GM19463 (cell line): ENCODE results near the gene SDK2.

ENCODE experiments used
- ATAC-seq: cut with Tn5 transposase; IDR thresholded peaks from one replicate; pipeline ENCODE4 v1.9.1; 2021; ENCODE audit warnings: mild to moderate bottlenecking, moderate library complexity; ENCODE audit not compliant: unreplicated experiment

The SDK2 gene, protein sequence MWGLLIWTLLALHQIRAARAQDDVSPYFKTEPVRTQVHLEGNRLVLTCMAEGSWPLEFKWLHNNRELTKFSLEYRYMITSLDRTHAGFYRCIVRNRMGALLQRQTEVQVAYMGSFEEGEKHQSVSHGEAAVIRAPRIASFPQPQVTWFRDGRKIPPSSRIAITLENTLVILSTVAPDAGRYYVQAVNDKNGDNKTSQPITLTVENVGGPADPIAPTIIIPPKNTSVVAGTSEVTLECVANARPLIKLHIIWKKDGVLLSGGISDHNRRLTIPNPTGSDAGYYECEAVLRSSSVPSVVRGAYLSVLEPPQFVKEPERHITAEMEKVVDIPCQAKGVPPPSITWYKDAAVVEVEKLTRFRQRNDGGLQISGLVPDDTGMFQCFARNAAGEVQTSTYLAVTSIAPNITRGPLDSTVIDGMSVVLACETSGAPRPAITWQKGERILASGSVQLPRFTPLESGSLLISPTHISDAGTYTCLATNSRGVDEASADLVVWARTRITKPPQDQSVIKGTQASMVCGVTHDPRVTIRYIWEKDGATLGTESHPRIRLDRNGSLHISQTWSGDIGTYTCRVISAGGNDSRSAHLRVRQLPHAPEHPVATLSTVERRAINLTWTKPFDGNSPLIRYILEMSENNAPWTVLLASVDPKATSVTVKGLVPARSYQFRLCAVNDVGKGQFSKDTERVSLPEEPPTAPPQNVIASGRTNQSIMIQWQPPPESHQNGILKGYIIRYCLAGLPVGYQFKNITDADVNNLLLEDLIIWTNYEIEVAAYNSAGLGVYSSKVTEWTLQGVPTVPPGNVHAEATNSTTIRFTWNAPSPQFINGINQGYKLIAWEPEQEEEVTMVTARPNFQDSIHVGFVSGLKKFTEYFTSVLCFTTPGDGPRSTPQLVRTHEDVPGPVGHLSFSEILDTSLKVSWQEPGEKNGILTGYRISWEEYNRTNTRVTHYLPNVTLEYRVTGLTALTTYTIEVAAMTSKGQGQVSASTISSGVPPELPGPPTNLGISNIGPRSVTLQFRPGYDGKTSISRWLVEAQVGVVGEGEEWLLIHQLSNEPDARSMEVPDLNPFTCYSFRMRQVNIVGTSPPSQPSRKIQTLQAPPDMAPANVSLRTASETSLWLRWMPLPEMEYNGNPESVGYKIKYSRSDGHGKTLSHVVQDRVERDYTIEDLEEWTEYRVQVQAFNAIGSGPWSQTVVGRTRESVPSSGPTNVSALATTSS (N-terminal part only)

DNA sequence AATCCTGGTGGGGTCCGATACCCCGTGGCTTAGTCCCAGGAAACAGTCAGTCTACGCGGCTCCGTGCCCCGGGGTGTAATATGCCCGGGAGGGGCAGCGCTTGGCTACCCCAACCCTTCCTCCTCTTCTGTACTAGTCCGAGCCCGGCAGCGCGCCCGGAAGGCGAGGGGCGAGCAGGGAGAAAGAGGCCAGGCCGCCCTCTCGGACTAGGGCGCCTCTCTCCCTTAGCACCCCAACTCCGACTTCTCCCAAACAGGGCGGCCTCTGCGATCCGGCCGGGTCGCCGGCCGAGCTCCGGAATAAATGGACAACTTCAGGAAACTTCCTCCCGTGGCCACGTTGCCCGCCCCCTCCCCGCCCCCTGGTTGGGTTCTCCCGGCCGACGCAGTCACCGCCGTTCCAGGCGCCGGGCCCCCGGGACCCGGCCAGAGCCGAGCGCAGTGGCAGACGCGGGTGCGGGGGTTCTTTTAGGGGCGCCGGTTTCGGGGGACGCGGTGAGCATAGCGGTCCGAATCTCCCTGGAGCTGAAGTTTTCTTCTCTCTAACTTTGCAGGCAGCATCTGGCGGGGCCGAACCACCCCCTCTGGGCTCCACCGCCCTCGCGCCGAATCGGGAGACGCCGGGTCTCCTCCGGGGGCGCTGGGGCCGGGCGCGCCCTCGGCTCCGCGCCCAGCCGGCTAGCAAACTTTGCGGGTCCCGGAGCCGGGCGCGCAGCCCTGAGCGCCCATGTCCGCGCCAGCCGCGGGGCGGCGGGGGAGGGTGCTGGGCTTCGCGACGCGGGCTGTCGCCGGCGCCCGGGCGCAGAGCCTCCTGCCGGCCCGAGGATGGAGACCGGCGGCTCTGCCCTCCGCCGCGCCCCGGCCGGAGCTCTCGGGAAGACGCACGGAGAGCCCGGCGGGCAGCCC lies at the start of gene SDK2:
Gene SDK2 (minus strand): TSS at position 301 of the 905 bp plus-strand sequence. CDS start 357 bp downstream, outside the sequence.
- no peak for ATAC-seq

DNA sequence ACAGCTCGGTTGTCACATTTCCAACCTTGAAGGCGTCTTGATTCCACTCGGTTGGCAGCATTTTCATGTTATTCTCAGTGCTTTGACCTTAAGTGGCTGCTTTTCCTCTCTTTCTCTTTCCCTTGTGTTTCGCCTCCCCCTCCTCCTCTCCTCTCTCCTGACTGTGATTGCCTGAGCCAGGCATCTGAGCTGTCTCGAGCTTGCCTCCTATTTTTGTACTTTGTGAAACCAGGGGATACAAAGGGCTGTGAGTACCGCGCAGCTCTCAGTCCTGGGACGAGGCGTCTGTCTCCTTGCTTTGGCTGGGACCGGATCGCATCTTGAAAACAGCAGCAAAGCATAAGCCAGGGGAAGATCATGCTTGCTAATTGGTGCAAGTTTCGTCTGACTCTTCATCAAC lies 48.8 kb upstream of the SDK2 start:
- no peak for ATAC-seq

DNA sequence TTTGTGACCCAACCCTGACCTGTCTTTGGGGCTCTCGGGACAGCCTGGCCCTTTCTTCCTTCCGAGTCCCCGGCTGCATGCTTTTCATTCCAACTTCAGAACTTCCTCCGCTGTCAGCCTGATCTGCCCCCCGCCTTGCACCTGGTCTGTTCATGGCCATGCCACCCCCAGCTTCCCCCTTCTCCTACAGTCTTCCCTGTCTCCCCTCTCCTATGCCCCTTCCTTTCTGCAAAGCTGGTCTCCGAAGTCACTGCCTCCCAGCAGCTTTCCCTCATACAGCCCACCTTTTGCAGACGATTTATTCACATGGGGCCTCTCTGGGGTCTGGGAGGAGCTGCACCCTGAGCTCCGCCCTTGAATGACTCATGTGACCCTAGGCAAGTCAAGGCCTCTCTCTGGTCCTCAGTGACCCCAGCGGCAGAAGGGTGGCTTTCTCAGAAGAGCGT lies 47.1 kb upstream of the SDK2 start:
- ATAC-seq: no peak

DNA sequence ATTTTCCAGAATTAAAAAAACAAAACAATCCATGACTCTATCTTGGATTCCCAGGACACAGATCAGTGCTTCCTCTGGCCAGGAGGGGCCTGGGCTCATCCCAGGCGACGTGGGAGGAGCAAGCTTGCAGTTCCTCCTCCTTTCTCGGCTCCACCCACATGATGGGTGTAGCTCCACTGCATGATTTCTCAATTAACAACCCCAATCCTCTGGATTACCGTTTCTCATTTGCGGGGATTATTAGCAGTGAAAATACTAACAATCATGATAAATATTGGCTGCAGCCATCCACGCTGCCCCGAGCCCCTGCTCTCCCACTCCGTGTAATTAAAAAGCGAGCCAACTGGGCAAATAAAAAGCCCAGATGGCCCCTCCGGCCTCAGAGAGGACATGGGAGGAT lies 46.4 kb upstream of the SDK2 start:
- no peak for ATAC-seq

DNA sequence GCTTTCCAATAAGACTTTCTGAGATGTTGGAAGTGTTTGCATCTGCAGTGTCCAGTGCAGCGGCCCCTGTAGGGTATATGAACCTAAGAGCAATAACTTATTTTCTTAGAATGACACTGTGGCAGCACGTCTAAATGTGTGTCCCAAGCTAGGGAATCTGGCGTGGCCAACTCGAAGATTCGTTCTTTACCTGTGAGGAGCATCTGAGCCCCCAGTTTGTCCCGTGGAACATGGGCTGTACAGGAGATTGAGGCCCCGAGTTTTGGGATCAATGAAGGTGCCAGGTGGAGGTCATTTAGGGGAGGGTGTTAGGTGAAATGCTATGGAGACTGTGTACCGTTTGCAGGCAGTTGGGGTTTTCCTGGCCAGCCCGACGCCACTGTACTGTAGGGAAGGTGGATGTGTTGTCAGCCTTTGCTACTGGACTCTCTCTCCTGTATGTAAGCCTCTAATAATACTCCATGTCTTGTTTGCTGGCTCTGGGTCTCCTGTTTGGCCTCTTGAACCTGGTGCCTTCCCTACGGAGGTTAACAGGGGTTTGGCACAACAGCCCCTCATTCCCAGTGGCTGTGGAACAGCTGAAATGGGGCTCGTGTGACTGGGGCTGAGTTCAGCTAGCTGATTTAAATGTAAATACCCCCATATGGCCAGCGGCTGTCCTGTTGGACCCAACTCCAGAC lies 45.5 kb upstream of the SDK2 start:
- no peak for ATAC-seq

DNA sequence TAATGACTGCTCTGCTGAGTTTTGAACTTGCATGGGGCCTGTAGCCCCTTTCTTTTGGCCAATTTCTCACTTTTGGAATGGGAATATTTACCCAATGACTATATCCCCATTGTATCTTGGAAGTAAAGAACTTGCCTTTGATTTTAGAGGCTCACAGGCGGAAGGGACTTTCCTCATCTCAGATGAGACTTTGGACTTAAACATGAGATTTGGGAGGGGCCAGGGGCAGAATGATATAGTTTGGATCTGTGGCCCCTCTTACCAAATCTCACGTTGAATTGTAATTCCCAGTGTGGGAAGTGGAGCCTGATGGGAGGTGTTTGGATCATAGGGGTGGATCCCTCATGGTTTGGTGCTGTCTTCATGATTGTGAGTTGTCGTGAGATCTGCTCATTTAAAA lies 42.7 kb upstream of the SDK2 start:
- no peak for ATAC-seq

DNA sequence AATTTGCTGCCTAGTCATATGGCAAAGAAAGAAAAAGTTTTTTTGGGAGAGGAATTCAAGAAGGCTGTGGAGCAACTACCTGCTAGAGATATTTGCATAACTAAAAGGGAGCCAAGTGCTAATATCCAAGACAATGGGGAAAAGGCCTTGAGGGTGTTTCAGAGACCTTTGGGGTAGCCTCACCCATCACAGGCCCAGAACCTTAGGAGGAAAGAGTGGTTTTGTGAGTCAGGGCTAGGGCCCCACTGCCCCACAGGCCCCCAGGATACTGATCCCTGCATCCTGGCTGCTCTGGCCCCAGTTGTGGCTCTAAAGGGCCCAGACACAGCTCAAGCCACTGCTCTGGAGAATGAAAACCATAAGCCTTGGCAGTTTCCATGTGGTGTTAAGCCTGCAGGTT lies 41.9 kb upstream of the SDK2 start:
- ATAC-seq: no peak

DNA sequence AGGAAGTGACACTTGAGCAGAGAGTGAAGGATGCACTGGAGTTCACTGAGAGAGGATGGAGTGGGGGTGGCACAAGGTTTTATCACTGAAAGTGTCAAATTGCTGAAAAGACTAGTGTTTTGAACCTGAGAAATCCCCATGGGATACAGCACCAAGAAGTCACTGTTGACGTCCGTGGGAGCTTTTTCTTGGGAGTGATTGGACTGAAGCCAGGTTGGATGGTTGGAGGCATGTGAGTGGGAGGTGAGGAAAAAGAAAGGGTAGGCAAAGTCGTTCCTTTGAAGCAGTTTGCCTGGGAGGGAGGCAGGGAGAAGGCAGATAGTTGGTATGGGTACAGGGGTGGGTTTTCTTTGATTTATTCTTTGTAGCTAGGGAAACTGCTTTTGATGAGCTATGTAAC lies 39.9 kb upstream of the SDK2 start:
- no peak for ATAC-seq

DNA sequence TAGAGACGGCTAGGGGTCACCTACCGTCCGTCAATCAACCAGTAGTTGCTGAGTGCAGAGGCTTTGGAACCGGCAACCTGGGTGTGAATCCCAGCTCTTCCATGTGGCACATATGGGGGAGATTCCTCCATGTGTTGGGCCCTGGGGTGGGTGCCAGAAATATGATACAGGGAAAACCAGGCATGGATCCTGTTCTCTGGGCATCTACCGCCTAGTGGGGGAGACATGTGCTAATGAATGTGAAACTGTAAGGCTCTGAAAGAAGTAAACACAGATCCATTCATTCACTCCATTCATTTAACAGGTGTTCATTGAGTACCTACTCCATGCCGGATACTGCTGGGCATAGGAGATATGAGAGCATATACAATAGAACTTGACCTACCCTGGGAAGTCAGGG lies 39.5 kb upstream of the SDK2 start:
- no peak for ATAC-seq

DNA sequence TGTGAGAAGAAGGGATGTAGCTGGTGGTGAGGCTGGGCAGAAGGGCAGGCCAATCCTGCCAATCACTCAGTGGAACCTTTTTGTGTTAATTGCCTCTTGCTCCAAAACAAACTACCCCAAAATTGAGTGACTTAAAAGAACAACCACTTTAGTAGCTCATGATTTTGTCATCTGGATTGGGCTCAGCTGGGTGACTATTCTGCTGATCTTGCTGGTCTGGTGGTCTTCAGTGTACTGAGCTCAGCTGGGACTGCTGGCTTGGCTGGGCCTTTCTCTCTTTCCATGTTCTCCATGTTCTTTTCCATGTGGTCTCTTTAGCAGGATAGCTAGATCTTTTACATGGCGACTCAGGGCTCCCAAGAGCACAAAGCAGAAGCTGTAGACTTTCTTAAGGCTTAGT lies 37.7 kb upstream of the SDK2 start:
- no peak for ATAC-seq

DNA sequence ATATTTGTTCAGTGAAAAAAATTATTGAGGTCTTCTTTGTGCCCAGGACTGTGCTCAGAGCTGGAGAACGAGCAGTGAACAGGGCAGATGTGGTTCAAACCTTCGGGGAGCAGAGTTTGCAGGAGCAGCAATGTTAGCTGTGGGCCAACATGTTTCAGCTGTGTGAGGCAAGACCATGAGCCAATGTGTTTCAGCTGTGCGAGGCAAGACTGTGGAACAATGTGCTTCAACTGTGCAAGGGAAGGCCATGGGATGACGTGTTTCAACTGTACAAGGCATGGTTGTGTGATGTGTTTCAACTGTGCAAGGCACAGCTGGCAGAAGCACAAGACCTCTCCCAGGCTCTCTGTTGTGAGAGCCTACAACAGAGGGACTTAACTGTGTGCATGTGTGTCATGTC lies 35.2 kb upstream of the SDK2 start:
- no peak for ATAC-seq

DNA sequence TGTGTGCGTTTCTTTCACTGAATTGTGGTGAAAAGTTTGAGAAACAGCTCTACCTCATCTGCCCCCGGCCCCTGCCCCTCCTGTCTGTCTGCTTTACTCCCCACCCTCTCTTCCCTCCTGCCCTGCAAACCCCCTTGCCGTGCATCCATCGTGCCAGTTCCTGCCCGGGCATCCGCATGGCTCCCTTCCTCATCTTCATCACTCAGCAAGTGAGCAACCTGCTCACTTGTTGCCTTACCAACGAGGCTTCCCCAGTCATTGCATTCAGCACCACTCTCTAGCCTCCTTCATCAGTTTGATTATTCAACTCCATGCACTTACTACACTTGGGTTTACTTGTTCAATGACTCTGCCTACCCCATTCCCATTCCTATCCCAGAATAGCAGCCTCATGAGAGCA lies 34.8 kb upstream of the SDK2 start:
- no peak for ATAC-seq

DNA sequence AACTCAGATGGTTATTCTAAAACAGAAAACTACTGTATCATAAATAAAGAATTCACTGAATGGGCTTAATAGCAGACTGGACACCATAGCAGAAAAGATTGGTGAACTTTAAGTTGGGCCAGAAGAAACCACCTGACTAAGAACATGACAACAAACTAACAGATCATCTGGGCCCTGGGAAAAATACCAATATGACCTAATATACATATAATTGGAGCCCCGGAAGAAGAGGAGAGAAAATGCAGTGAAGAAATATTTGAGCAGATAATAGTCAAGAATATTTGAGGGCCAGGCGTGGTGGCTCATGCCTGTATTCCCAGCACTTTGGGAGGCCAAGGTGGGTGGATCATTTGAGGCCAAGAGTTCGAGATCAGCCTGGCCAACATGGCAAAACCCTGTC lies 25.5 kb upstream of the SDK2 start:
- ATAC-seq: no peak

DNA sequence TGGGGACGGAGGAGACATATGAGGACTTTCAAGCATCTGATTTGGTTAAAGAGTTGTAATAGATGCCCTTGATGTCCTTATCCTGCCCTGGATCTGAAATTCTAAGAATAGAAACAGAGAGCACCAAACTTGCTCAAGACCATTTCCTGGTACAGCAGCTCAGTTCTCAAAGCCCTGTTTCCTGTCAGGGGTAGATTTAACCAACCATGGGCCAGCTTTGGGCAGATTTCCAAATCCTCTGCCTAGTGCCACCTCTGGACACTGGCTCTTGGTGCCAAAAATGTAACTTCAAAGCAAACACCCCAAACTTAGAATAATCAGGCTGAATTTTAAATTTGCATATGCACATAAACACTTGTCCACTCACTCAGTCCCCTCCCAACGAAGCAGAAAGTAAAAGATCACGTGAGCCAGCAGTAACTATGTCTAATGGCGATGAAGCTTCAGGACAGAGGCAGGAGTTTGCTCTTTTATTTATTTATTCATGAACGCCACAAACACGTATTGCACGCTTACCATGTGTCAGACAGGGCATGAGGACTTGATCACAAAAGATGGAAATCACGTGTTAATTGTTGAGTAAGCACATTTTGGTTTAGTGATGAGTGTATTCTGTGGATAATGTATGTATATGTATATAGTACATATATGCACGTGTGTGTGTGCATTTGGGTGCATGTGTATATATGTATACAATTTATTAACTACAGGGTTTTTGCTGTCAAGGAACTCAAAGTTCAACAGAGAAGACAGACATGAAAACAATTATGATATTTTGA lies 23.1 kb upstream of the SDK2 start:
- no peak for ATAC-seq

DNA sequence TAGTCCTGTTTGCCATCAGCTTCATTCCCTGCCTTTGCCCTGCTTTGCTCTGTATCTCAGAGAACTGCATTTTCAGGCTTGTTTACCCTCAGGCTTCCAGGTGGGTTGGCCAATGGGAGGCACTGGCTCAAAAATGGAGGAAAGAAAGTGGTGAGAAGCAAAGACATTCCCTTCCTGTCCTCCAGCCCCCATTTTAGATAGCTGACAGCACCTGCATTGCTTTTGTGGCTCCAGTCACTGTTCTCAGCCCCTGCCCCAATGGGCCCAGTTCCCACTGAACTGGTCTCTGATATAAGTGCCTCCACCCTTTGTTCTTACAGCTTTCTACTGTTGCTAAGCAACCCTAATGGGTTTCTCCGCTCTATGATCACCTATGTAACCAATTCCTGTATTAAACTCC lies 19.4 kb upstream of the SDK2 start:
- ATAC-seq: no peak

DNA sequence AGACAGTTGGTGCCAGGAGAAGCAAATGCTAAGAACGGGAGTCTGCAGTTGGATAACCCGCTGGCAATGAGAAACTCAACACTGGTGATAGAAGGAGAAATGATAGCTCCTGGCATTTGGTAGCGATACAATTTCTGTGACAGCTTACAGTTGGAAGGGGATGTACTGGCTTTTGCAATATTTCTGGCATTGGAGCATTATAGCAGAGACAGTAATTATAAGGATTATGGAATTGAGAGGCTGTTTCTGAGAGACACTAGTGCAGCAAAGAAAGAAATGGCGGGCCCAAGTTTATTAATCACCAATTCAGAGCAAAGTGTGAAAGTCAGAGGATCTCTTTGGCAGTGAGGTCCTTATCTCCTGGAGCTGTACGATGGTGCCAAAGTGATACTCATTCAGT lies 16.1 kb upstream of the SDK2 start:
- ATAC-seq: no peak

DNA sequence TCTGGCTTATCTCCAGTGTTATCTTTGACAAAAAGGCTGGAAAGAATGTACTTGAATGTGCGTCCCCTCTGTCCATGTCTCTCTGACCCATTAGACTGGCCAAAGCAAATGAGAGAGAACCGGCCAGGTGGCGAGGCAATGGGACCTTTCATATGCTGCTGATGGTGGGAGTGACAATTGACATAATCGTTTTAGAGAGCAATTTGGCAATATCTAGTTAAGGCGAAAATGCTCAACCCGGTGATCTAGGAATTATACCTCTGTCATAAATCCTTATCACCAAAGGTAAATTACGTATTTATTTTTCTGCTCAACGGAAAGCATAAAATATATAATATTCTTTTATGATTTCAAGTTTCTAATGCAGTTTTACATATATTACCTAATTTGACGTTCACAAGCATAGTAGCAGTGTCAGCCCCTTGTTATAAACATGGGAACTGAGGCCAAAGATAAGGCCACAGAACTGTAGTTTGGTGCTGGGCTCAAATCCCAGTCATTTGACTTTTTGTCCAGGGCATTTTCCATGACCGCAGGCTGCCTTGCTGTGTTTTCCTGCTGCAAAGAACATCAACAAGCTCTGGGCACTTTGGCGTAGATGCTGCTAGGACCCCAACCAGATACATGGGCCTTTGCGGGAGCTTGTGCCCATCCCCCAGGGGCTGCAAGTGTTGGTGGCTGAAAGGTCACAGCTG lies 14.7 kb upstream of the SDK2 start:
- ATAC-seq: no peak

DNA sequence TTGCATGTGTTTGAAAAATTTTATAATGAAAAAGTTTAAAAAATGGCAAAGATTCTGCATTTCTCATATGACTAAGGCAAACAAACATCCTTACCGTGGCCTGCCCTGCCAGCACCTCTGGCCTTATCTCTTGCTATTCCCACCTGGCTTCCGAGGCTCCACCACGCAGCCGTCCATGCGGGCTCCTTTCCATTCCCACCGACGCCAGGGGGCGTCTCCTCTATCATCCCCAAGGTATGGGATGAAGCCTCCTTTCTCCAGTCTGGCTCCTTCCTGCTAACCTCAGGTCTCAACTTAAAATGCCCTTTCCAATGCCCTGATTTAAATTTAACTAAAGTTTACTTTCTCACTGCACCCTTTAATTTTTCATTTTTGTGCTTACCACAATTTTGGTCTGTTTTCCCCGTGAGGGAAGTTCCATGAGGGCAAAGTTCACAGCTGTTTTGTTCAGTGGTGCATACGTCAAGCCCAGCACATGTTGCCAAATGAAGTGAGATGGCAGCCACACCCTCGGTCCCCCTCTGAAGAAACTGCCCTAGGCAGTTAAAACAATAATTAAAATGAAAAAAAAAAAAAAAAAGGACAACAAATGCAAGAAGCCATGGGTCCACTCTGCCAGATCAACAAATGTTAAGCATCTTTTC lies 13.3 kb upstream of the SDK2 start:
- ATAC-seq: no peak
